Measurements from ENCODE around the gene ARHGEF17.

ARHGEF17 gene

DNA sequence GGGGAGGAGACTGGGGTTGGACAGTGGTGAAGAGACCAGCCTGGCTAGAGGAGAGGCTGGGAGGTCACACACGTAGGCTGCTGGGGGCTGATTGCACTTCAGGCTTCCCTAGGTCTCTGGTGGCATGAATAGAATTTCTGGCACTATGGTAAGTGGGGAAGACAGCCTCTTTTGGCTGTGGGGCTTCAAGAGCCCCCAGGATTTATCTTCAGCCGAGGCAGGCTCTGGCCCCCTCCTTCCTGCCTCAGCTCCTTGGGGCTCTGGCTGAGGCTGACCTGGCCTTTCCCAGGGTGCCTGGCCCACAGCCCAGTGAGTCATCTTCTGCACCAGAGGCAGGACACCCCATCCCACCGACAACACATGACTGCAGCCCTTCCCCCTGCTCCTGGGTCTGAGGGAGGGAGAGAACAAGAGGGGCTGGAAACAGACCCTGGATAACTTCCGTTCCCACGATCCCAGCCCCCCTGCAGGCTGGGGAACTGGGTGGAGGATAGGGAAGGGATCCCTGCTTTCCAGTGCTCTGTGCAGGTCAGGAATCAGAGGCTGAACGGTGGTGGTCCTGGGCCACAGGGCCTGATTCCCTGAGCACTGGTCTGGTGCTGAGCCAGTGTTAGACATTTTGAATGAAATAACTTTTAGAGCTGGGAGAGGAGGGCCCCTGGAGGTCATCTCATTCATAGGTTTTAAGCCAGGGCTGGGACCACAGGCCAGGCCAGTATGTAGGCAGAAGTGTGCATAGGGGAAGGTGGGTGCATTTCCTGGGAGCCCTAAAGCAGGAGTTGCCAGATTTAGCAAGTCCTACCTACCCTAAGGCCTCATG is 26.5 kb downstream of the ARHGEF17 start:
- 31 to 36% methylated on average over 6 of the region's 6 CpGs for WGBS, 2 experiments
- H3K27me3 ChIP-seq (ENCODE audit: control insufficient read depth, insufficient read depth, low read length, poor library complexity, severe bottlenecking) = no peaks in the 10 kb centered on the region
- no peaks in the 10 kb centered on the region for H3K9me3 ChIP-seq (ENCODE audit: control insufficient read depth, low read length)
- H3K4me1 ChIP-seq (ENCODE audit: control insufficient read depth, insufficient read depth, low read length) = peaks cover 66% of the 10 kb centered on the region
- H3K36me3 ChIP-seq (ENCODE audit: control insufficient read depth, insufficient read depth, low read length) = no peaks in the 10 kb centered on the region
- peak overlapping the region; percentile 20 for H3K27ac ChIP-seq (ENCODE audit: insufficient read depth, low read depth, low read length, poor library complexity, severe bottlenecking)
- no peak overlapping the region for H3K4me3 ChIP-seq (ENCODE audit: insufficient read depth, low read depth, low read length)

DNA sequence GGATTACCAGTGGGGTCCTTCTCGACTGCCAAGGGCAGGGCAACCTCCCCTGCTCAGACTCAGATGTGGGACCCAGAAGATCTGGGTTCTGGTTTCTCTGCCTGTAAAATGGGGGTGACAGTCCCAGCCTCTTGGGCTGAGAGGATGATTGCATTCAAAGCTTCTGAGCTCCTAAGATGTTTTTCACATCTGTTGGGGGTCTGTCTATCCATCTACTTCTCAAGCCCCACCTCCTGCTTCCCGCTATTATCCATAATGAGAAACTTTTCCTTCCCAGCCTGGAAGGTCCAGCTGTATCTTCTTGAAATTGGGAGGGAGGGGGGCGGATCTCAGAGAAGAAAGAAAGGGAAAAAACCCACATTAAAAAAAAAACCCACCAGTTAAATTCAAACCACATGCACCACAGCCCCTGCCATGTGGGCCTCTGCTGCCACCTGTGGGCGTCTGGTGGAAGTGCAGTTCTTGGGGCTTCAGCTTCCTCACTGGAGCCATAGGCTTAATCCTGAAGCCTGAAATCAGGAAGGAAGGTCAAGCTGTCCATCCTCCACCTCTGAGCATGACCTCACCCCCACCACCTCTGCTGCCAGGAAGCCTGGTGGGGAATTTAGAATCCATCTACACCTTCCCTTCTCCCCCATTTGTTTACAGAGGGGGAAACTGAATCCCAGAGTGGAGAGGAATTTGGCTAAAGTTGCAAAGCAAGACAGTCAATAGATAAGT is 27.3 kb downstream of the ARHGEF17 start:
- H3K4me3 ChIP-seq (ENCODE audit: insufficient read depth, low read depth, low read length) = no peak overlapping the region
- 13 to 33% methylated on average over 2 to 4 of the region's 4 CpGs for WGBS, 2 experiments
- H3K27ac ChIP-seq (ENCODE audit: insufficient read depth, low read depth, low read length, poor library complexity, severe bottlenecking) = peak overlapping the region; percentile 20
- no peaks in the 10 kb centered on the region for H3K9me3 ChIP-seq (ENCODE audit: control insufficient read depth, low read length)
- H3K36me3 ChIP-seq (ENCODE audit: control insufficient read depth, insufficient read depth, low read length) = no peaks in the 10 kb centered on the region
- H3K4me1 ChIP-seq (ENCODE audit: control insufficient read depth, insufficient read depth, low read length) = peaks cover 61% of the 10 kb centered on the region
- no peaks in the 10 kb centered on the region for H3K27me3 ChIP-seq (ENCODE audit: control insufficient read depth, insufficient read depth, low read length, poor library complexity, severe bottlenecking)

DNA sequence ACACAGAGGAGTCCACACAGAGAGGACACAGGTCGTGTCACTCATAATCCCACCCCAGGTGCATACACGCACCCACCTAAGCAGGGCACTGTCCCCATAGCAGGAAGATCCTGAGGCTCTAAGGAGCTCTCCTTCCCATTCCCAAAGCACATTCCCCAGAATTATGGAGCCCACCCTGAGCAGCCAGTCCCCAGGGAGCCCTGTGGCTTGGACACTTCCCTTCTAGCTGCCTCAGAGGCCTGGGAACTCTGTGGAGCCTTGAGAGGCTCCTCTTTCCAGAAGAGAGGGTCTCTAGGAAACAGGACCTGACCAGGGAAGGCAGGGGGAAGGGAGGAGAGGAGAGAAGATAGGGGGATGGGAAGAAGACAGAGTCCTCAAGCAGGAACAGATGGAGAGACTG is 29.8 kb downstream of the ARHGEF17 start:
- H3K9me3 ChIP-seq (ENCODE audit: control insufficient read depth, low read length) = no peaks in the 10 kb centered on the region
- WGBS, 2 experiments = 95 to 96% methylated on average over 2 of the region's 2 CpGs
- peaks cover 37% of the 10 kb centered on the region for H3K4me1 ChIP-seq (ENCODE audit: control insufficient read depth, insufficient read depth, low read length)
- no peaks in the 10 kb centered on the region for H3K36me3 ChIP-seq (ENCODE audit: control insufficient read depth, insufficient read depth, low read length)
- no peak overlapping the region for H3K27ac ChIP-seq (ENCODE audit: insufficient read depth, low read depth, low read length, poor library complexity, severe bottlenecking)
- H3K4me3 ChIP-seq (ENCODE audit: insufficient read depth, low read depth, low read length) = no peak overlapping the region
- H3K27me3 ChIP-seq (ENCODE audit: control insufficient read depth, insufficient read depth, low read length, poor library complexity, severe bottlenecking) = peaks cover 20% of the 10 kb centered on the region

DNA sequence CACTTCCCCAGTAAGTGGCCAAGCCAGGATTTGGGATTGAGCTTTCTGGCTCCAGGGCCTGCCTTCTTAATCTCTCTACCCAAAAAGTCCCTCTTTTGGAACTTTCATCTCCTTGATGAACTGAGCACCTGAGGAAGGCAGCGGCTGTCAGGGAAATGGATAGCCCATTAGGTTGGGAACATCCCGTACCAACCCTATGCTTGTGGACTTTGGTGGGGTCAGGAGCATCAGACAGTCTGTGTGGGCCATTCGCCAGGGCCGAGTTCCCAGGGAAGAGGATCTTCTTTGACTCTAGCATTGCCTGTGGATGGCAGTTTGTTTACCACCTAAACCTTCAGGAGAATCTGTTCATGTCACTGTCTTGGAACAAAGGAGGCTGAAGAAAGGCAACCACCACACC is 30.2 kb downstream of the ARHGEF17 start:
- Histone ChIP-seq H3K9me3 (ENCODE audit: control insufficient read depth, low read length) (no peaks in the 10 kb centered on the region), H3K4me1 (ENCODE audit: control insufficient read depth, insufficient read depth, low read length) (peaks cover 36% of the 10 kb centered on the region), H3K4me3 (ENCODE audit: insufficient read depth, low read depth, low read length) (no peak overlapping the region), H3K36me3 (ENCODE audit: control insufficient read depth, insufficient read depth, low read length) (no peaks in the 10 kb centered on the region), H3K27ac (ENCODE audit: insufficient read depth, low read depth, low read length, poor library complexity, severe bottlenecking) (no peak overlapping the region), H3K27me3 (ENCODE audit: control insufficient read depth, insufficient read depth, low read length, poor library complexity, severe bottlenecking) (peaks cover 24% of the 10 kb centered on the region)
- 91 to 92% methylated on average over 4 of the region's 4 CpGs for WGBS, 2 experiments

DNA sequence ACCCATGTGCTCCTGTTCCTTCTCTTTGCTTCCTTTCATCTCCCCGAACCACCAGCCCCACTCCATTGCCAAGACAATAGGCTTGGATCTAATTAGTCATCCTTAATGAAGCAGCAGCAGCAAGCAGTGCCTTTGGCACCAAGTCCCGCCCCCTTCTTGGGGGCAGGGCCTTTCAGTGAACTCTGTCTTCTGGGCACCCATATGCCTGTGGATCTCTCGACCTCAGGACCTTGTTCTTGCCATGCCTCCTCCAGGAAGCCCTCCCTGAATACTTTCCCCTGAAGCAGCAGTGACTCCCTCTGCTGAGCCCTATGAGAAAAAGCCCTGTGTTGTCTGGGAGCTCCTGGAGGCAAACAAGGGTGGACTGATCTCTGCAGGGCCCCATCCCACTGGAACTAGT is 32.1 kb downstream of the ARHGEF17 start:
- Histone ChIP-seq H3K4me3 (ENCODE audit: insufficient read depth, low read depth, low read length) (no peak overlapping the region), H3K27ac (ENCODE audit: insufficient read depth, low read depth, low read length, poor library complexity, severe bottlenecking) (no peak overlapping the region), H3K27me3 (ENCODE audit: control insufficient read depth, insufficient read depth, low read length, poor library complexity, severe bottlenecking) (peaks cover 27% of the 10 kb centered on the region), H3K4me1 (ENCODE audit: control insufficient read depth, insufficient read depth, low read length) (peaks cover 24% of the 10 kb centered on the region), H3K36me3 (ENCODE audit: control insufficient read depth, insufficient read depth, low read length) (no peaks in the 10 kb centered on the region), H3K9me3 (ENCODE audit: control insufficient read depth, low read length) (no peaks in the 10 kb centered on the region)
- WGBS, 2 experiments = 46 to 47% methylated on average over 3 of the region's 3 CpGs

DNA sequence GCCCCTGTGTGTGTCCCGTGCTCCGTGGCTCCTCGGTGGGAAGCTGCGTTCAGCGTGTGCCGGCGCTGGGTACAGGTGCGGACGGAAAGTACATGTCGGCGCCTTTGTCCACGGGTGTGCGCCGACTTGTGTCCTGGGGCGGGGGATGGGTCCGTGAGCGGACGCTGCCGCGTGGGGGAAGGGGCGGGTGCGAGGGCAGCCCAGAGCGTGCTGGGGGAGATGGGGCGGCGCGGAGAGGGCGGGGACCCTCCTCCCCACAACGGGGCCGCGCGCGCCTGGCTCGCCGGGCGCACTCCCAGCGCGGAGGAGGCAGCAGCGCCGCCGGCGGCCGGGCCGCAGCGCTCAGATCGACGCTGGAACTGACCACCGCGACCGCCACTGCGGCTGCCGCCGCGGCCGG is 34.6 kb downstream of the ARHGEF17 start:
- H3K27ac ChIP-seq (ENCODE audit: insufficient read depth, low read depth, low read length, poor library complexity, severe bottlenecking) = no peak overlapping the region
- WGBS, 2 experiments = 5 to 7% methylated on average over 54 of the region's 54 CpGs
- H3K27me3 ChIP-seq (ENCODE audit: control insufficient read depth, insufficient read depth, low read length, poor library complexity, severe bottlenecking) = peaks cover 27% of the 10 kb centered on the region
- H3K4me1 ChIP-seq (ENCODE audit: control insufficient read depth, insufficient read depth, low read length) = peaks cover 21% of the 10 kb centered on the region
- H3K9me3 ChIP-seq (ENCODE audit: control insufficient read depth, low read length) = no peaks in the 10 kb centered on the region
- no peaks in the 10 kb centered on the region for H3K36me3 ChIP-seq (ENCODE audit: control insufficient read depth, insufficient read depth, low read length)
- peak overlapping the region; percentile 35 for H3K4me3 ChIP-seq (ENCODE audit: insufficient read depth, low read depth, low read length)

DNA sequence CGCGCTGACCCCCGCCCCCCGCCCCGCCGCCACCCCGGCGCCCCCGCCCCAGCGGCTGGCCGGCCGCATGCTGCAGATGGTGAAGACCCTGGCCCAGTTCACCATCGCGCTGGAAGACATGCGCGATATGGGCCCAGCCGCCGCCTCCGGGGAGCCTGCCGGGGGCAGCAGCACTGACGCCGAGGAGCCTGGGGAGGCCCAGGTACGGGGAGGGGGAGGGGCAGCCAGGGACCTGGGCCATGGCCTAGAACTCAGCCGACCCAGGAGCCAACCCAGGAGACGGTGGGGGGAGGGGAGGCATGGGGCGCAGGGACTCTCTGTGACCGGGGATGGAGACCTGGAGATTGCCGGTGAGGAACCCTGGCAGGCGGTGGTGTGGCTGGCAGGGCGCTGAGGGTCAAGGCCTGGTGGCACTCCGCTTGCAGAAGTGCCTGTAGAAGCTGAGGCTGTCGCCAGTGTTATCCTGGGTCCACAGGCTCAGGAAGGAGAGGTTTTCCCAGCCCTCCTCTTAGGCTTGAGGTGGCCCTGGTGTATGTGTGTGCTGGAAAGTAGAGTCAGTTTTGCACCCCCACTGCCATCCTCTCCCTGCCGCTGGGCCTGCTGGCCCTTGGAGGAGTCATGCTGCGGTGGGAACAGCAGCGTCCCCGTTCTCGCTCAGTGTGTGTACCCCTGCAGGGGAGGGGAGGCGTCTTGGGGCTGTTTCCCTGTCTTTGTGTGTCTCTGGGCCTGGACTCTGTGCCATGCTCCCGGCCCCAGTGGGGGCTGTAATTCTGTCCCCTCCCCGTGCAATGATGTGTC is 35.2 kb downstream of the ARHGEF17 start:
- Histone ChIP-seq H3K9me3 (ENCODE audit: control insufficient read depth, low read length) (no peaks in the 10 kb centered on the region), H3K4me3 (ENCODE audit: insufficient read depth, low read depth, low read length) (no peak overlapping the region), H3K4me1 (ENCODE audit: control insufficient read depth, insufficient read depth, low read length) (peaks cover 15% of the 10 kb centered on the region), H3K36me3 (ENCODE audit: control insufficient read depth, insufficient read depth, low read length) (no peaks in the 10 kb centered on the region), H3K27me3 (ENCODE audit: control insufficient read depth, insufficient read depth, low read length, poor library complexity, severe bottlenecking) (peaks cover 27% of the 10 kb centered on the region), H3K27ac (ENCODE audit: insufficient read depth, low read depth, low read length, poor library complexity, severe bottlenecking) (no peak overlapping the region)
- 26% methylated on average over 40 of the region's 40 CpGs for WGBS, 2 experiments

DNA sequence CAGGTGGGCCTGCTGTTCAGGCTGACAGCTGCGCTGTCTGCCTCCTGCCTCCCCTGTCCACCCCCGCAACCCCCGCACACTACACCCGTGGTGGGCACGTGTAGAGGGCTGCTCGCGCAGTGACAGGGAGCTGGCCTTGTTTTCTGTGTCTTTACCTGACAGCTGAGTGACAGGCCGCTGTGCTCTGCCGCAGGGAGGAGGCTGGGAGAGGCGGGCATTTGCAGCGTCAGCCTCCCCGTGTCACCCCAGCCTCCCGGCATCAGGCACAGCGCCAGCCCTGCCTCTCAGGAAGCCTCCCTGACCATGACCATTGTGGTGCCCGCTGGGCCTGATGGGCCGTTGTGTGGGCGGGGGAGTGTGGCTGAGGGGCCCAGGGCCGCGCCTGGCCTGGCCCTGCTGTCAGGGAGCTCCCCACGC is 36.1 kb downstream of the ARHGEF17 start:
- WGBS, 2 experiments = 86 to 90% methylated on average over 20 of the region's 20 CpGs
- H3K4me1 ChIP-seq (ENCODE audit: control insufficient read depth, insufficient read depth, low read length) = peaks cover 13% of the 10 kb centered on the region
- H3K9me3 ChIP-seq (ENCODE audit: control insufficient read depth, low read length) = no peaks in the 10 kb centered on the region
- H3K4me3 ChIP-seq (ENCODE audit: insufficient read depth, low read depth, low read length) = no peak overlapping the region
- no peaks in the 10 kb centered on the region for H3K36me3 ChIP-seq (ENCODE audit: control insufficient read depth, insufficient read depth, low read length)
- H3K27ac ChIP-seq (ENCODE audit: insufficient read depth, low read depth, low read length, poor library complexity, severe bottlenecking) = no peak overlapping the region
- H3K27me3 ChIP-seq (ENCODE audit: control insufficient read depth, insufficient read depth, low read length, poor library complexity, severe bottlenecking) = peaks cover 27% of the 10 kb centered on the region

DNA sequence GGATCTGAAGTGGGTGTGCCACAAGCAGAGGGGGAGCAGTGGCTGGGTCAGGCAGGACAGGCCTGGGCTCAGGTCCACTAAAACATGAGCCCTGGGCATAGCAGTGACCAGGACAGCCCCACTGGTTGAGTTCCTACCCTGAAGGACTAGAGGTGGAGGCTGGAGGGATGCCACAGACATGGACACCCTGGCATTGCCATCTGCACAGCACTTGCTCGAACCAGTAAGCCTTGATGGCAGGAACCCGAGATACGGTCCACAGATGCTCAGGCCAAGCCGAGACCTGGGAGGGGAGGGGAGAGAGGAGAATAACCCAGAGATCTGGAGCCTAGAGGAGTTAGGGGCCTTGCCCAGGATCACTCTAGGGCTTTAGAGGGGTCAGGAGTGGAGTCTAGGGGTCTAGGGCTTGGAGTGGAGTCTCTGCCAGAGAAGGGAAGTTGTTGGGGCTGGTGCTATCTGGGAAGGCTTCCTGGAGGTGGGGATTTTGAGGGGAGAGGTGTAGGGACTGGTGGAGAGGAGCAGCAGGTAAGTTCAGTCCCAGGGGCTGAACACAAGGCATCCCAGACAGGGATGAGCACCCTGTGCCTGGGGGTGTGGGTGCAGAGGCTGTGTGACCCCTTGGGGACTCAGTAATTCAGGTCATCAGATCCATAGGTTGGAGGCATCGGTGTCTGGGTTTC is 37.5 kb downstream of the ARHGEF17 start:
- WGBS, 2 experiments = 90 to 97% methylated on average over 5 of the region's 5 CpGs
- peaks cover 27% of the 10 kb centered on the region for H3K27me3 ChIP-seq (ENCODE audit: control insufficient read depth, insufficient read depth, low read length, poor library complexity, severe bottlenecking)
- no peak overlapping the region for H3K4me3 ChIP-seq (ENCODE audit: insufficient read depth, low read depth, low read length)
- H3K36me3 ChIP-seq (ENCODE audit: control insufficient read depth, insufficient read depth, low read length) = no peaks in the 10 kb centered on the region
- no peaks in the 10 kb centered on the region for H3K9me3 ChIP-seq (ENCODE audit: control insufficient read depth, low read length)
- peaks cover 10% of the 10 kb centered on the region for H3K4me1 ChIP-seq (ENCODE audit: control insufficient read depth, insufficient read depth, low read length)
- H3K27ac ChIP-seq (ENCODE audit: insufficient read depth, low read depth, low read length, poor library complexity, severe bottlenecking) = no peak overlapping the region

All from ectodermal cell (in vitro differentiated cells).